Keratinocyte (primary cell): ENCODE data around the gene A3GALT2. TPM values are rescaled to one million over a fixed set of nuclear protein-coding genes. Genes with fewer than 3 reads are reported as not detected.

Experiments
- DNase-seq: peaks from one replicate; pipeline ENCODE4 v3.0.0-alpha.2; 2011; ENCODE audit warnings: low read depth, missing footprints, low spot score
- FAIRE-seq: peaks from 2 replicates; lab custom pipeline; 2011; peaks lifted over from hg19 to GRCh38; lab: Jason Lieb, UNC
- H2AFZ ChIP-seq: 2 replicates; pipeline ENCODE4 v1.6.0; 2012; ENCODE audit warnings: low read length, control low read depth, inconsistent platforms; ENCODE audit not compliant: control insufficient read depth
- H3K27ac ChIP-seq: 2 replicates; pipeline ENCODE4 v1.5.1; 2011; ENCODE audit warnings: low read length; ENCODE audit not compliant: control insufficient read depth, insufficient read depth
- H3K27me3 ChIP-seq: 3 replicates; pipeline ENCODE4 v1.6.0; 2011; ENCODE audit warnings: low read length; ENCODE audit not compliant: control insufficient read depth, insufficient read depth; ENCODE audit errors: extremely low read depth
- H3K36me3 ChIP-seq, 2 experiments: 2 replicates in 1 of 2; 3 replicates in 1 of 2; pipeline ENCODE4 v1.5.1; 2011; ENCODE audit warnings: low read length in 2 of 2, mild to moderate bottlenecking in 1 of 2; ENCODE audit not compliant: control insufficient read depth in 2 of 2, insufficient read depth in 2 of 2; ENCODE audit errors: extremely low read depth in 1 of 2
- H3K4me1 ChIP-seq: 3 replicates; pipeline ENCODE4 v1.5.1; 2011; ENCODE audit warnings: low read length; ENCODE audit not compliant: control insufficient read depth, insufficient read depth; ENCODE audit errors: extremely low read depth
- H3K4me2 ChIP-seq: 3 replicates; pipeline ENCODE4 v1.6.0; 2011; ENCODE audit warnings: low read depth, low read length; ENCODE audit not compliant: control insufficient read depth, insufficient read depth; ENCODE audit errors: extremely low read depth
- H3K4me3 ChIP-seq, 3 experiments: fragments of 200-600 bp in 1 of 3; sonication (generic) in 1 of 3; 2 replicates in 2 of 3; 3 replicates in 1 of 3; pipeline ENCODE4 v1.5.1; 2011 to 2016; ENCODE audit warnings: low read length in 3 of 3, mild to moderate bottlenecking in 3 of 3, control low read depth in 2 of 3, inconsistent platforms in 1 of 3, low read depth in 1 of 3, mixed read lengths in 1 of 3, mixed run types in 1 of 3, moderate library complexity in 1 of 3; ENCODE audit not compliant: control insufficient read depth in 2 of 3, insufficient read depth in 2 of 3; ENCODE audit errors: extremely low read depth in 1 of 3
- H3K79me2 ChIP-seq: 2 replicates; pipeline ENCODE4 v1.6.0; 2012; ENCODE audit warnings: low read length; ENCODE audit not compliant: control insufficient read depth, insufficient read depth
- H3K9ac ChIP-seq: 3 replicates; pipeline ENCODE4 v1.6.0; 2011; ENCODE audit warnings: low read length; ENCODE audit not compliant: control insufficient read depth, insufficient read depth; ENCODE audit errors: extremely low read depth
- H3K9me1 ChIP-seq: 3 replicates; pipeline ENCODE4 v1.6.0; 2011; ENCODE audit warnings: low read length; ENCODE audit not compliant: control insufficient read depth, insufficient read depth; ENCODE audit errors: extremely low read depth
- H3K9me3 ChIP-seq: 2 replicates; pipeline ENCODE4 v1.5.1; 2012; ENCODE audit warnings: low read depth, low read length; ENCODE audit not compliant: control insufficient read depth
- H4K20me1 ChIP-seq: 3 replicates; pipeline ENCODE4 v1.6.0; 2011; ENCODE audit warnings: low read length; ENCODE audit not compliant: control insufficient read depth, insufficient read depth; ENCODE audit errors: extremely low read depth
- CTCF ChIP-seq, 3 experiments: IDR thresholded peaks in 1 of 3; conservative IDR thresholded peaks in 1 of 3; optimal IDR thresholded peaks in 1 of 3; 2 replicates in 2 of 3; 3 replicates in 1 of 3; pipeline versions ENCODE3 to v1.5.1; 2011; ENCODE audit warnings: low read length in 3 of 3, mild to moderate bottlenecking in 3 of 3, moderate library complexity in 2 of 3, control low read depth in 1 of 3, inconsistent platforms in 1 of 3; ENCODE audit not compliant: insufficient read depth in 2 of 3; ENCODE audit errors: extremely low read depth in 1 of 3
- EZH2 ChIP-seq: IDR thresholded peaks from one replicate; pipeline ENCODE4 v1.6.1; 2012; ENCODE audit warnings: inconsistent platforms, mild to moderate bottlenecking, low read length, moderate library complexity
- dilution Hi-C: fragments of 300-500 bp; cut with MboI; formaldehyde crosslinking; loops from one replicate; pipeline ENCODE4 v1.7.0; 2020; ENCODE audit warnings: low sequenced_read_pairs; ENCODE audit not compliant: extremely low pct_ligation_motif_present
- polyA plus RNA-seq, 5 experiments: library from polyadenylated mRNA; depleted of rRNA in 3 of 5; stranded (reverse) in 3 of 5; stranded (forward) in 1 of 5; unstranded in 1 of 5; fragments of >200 nt; gene quantifications; 1 replicate in 1 of 5; 2 replicates in 3 of 5; 3 replicates in 1 of 5; pipeline versions ENCODE4 v1.2.1 to v1.2.3, GENCODE V29; 2011 to 2012; ENCODE audit warnings: missing spikeins in 2 of 5, low read depth in 1 of 5, low replicate concordance in 1 of 5

The A3GALT2 gene
- polyA plus RNA-seq, 1 donor (not counting 4 experiments of a cell fraction or from before 2014, with no cell fraction given): not detected

- peak overlapping the region; percentile 32 for H3K27ac ChIP-seq
- peaks cover 89% of the 10 kb centered on the region for H3K4me1 ChIP-seq
- H3K9me3 ChIP-seq: no peaks in the 10 kb centered on the region
- peak; percentile 86 for FAIRE-seq
- peak; percentile 44 for DNase-seq
- H2AFZ ChIP-seq: no peak overlapping the region
- peak overlapping the region; percentile 4 for H3K9ac ChIP-seq
- TF ChIP-seq EZH2 (no peak), CTCF (optimal IDR thresholded peaks at IDR 0.05 in 1 of 3, IDR thresholded peaks at IDR 0.05 in 1 of 3, conservative IDR thresholded peaks at IDR 0.05 in 1 of 3; ENCODE audit: extremely low read depth in 1 of 3, insufficient read depth in 2 of 3, low read length in 3 of 3) (no peak)
- H4K20me1 ChIP-seq: peaks cover 53% of the 10 kb centered on the region
- peaks cover 10% of the 10 kb centered on the region for H3K9me1 ChIP-seq
- no peaks in the 10 kb centered on the region for H3K27me3 ChIP-seq
- peaks cover 13 to 40% of the 10 kb centered on the region in 2 experiments for H3K36me3 ChIP-seq
- peak overlapping the region; percentile 30 for H3K4me2 ChIP-seq
- H3K4me3 ChIP-seq: no peak overlapping the region
- peaks cover 99% of the 10 kb centered on the region for H3K79me2 ChIP-seq
- dilution Hi-C loops: no loop called here
These were observed 21.3 kb upstream of the A3GALT2 start for GRCh38 chr1:33342041-33342723.

- peaks cover 57% of the 10 kb centered on the region for H4K20me1 ChIP-seq
- dilution Hi-C loops: no loop called here
- peak overlapping the region; percentile 7 for H3K27ac ChIP-seq
- peaks cover 10% of the 10 kb centered on the region for H3K9me1 ChIP-seq
- H3K4me3 ChIP-seq: no peak overlapping the region
- no peaks in the 10 kb centered on the region for H3K9me3 ChIP-seq
- H2AFZ ChIP-seq: no peak overlapping the region
- peaks cover 15 to 40% of the 10 kb centered on the region in 2 experiments for H3K36me3 ChIP-seq
- peaks cover 82% of the 10 kb centered on the region for H3K4me1 ChIP-seq
- H3K4me2 ChIP-seq: no peak overlapping the region
- TF ChIP-seq CTCF (optimal IDR thresholded peaks at IDR 0.05 in 1 of 3, IDR thresholded peaks at IDR 0.05 in 1 of 3, conservative IDR thresholded peaks at IDR 0.05 in 1 of 3; ENCODE audit: extremely low read depth in 1 of 3, insufficient read depth in 2 of 3, low read length in 3 of 3) (no peak), EZH2 (no peak)
- FAIRE-seq: no peak
- no peak for DNase-seq
- H3K27me3 ChIP-seq: no peaks in the 10 kb centered on the region
- peaks cover 97% of the 10 kb centered on the region for H3K79me2 ChIP-seq
- H3K9ac ChIP-seq: no peak overlapping the region
These were observed 20.3 kb upstream of the A3GALT2 start for GRCh38 chr1:33341190-33341589.
